Measurements from ENCODE around the gene OR6B1. TPM values are rescaled to one million over a fixed set of nuclear protein-coding genes. Genes with fewer than 3 reads are reported as not detected.

OR6B1 gene
- total and polyA plus RNA-seq, 9 of the 15 experiments (the other 6 are each of a cell fraction or from before 2014, with no cell fraction given): not detected

- TF ChIP-seq CHD4 (IDR thresholded peaks at IDR 0.05; ENCODE audit: insufficient read depth, insufficient replicate concordance, low read depth, low read length, poor library complexity, severe bottlenecking) (no peak), GATAD2B (IDR thresholded peaks at IDR 0.05; ENCODE audit: borderline replicate concordance) (no peak), FOXP1 (CRISPR knock-in tag; IDR thresholded peaks at IDR 0.05) (no peak), TEAD4 (IDR thresholded peaks at IDR 0.05; ENCODE audit: low read length) (no peak), TEAD4 (CRISPR knock-in tag; IDR thresholded peaks at IDR 0.05; ENCODE audit: borderline replicate concordance) (no peak), HEY1 (CRISPR knock-in tag; IDR thresholded peaks at IDR 0.05; ENCODE audit: borderline replicate concordance) (no peak)
Observed at GRCh38 chr7:144037414-144038035, 37.4 kb downstream of the OR6B1 start (continued).

DNA sequence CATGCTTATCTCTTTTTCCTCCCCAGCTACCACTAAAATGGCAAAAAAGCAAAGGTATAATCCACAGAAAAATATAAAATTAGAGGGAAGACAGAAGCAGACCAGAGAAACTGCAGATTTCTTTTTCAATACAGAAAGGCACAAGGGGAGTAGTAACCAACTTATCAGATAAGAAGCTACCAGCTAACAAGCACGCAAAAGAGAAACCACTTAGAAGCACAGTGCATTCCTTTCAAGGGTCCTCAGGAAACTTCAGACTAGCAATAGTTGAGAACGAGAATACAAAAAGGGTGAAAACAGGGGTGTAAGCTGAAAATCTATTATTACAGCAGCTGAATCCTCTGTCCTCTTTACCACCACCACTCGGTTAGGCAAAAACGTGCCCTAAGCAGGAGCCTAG lies 38.8 kb downstream of the OR6B1 start:
- BruUV-seq (replicated peaks): no TSS peak
- Histone ChIP-seq H3K9me3 (replicated peaks; ENCODE audit: control insufficient read depth, insufficient read depth, low read depth, low read length) (no peaks in the 10 kb centered on the region), H3K9ac (ENCODE audit: insufficient read depth in 1 of 2, low read depth in 2 of 2, low read length in 2 of 2) (no peak overlapping the region), H3K36me3 (ENCODE audit: control insufficient read depth, insufficient read depth, low read length) (no peaks in the 10 kb centered on the region), H2AFZ (ENCODE audit: low read depth, low read length) (no peak overlapping the region), H3K4me2 (ENCODE audit: insufficient read depth, low read length) (no peak overlapping the region), H4K20me1 (replicated peaks; ENCODE audit: control insufficient read depth, insufficient read depth, low read length) (no peaks in the 10 kb centered on the region), H3K4me1 (replicated peaks in 1 of 2; ENCODE audit: control insufficient read depth in 2 of 2, insufficient read depth in 2 of 2, low read length in 2 of 2) (no peaks in the 10 kb centered on the region), H3K9me1 (ENCODE audit: control insufficient read depth, insufficient read depth, low read length) (no peaks in the 10 kb centered on the region), H3K27ac (ENCODE audit: extremely low read depth, low read depth, low read length) (no peak overlapping the region), H3K27me3 (ENCODE audit: control insufficient read depth in 2 of 2, insufficient read depth in 2 of 2, low read length in 2 of 2) (no peaks in the 10 kb centered on the region), H3K4me3 (no peak overlapping the region), H3K79me2 (ENCODE audit: control insufficient read depth, insufficient read depth, low read length) (no peaks in the 10 kb centered on the region)
- FAIRE-seq (no peak), ATAC-seq (no peak), DNase-seq (ENCODE audit: extremely low read depth in 1 of 4, low spot score in 3 of 4) (no peak)
- intact Hi-C loops (cut with micrococcal nuclease) (no loop called here), in situ Hi-C loops (cut with MboI) (no loop called here)
- POLR2A ChIA-PET: interaction anchor here (0.5 kb wide), 1 partner anchor 354 kb away, joined by 4 read pairs; no protein-coding TSS in a partner anchor
- TF ChIP-seq STAG1 (CRISPR knock-in tag; IDR thresholded peaks at IDR 0.05; ENCODE audit: borderline replicate concordance) (no peak), MCM2 (IDR thresholded peaks at IDR 0.05; ENCODE audit: low read depth) (no peak), PHF21A (IDR thresholded peaks at IDR 0.05; ENCODE audit: borderline replicate concordance, low read depth) (no peak), HCFC1 (IDR thresholded peaks at IDR 0.05; ENCODE audit: low read depth, low read length) (no peak), SMARCE1 (IDR thresholded peaks at IDR 0.05) (no peak), ESRRB (CRISPR knock-in tag; IDR thresholded peaks at IDR 0.05; ENCODE audit: borderline replicate concordance) (no peak)
- CTCF ChIA-PET (ENCODE audit: low intra/inter-chr PET ratio): no interaction called here
- WGBS (ENCODE audit: insufficient coverage, low coverage, missing lambda C conversion rate): 0% methylated on average over 4 of the region's 4 CpGs
